ENCODE results near the gene PRDM9.
"Not testable (repeated sequence)": the region's sequence is repeated elsewhere in the genome, so short reads cannot be mapped to it uniquely, and the experiment has no call there.

The PRDM9 gene

GRCh38 chr5:23527216-23527920 is 20.0 kb downstream of the PRDM9 start:
- DNase-seq (ENCODE audit: low read depth in 2 of 3, low spot score in 2 of 3): not testable (repeated sequence)

- no peak for DNase-seq (ENCODE audit: low read depth in 2 of 3, low spot score in 2 of 3)
Observed at GRCh38 chr5:23528677-23529076, 21.3 kb downstream of the PRDM9 start.

GRCh38 chr5:23530571-23530970 is 23.2 kb downstream of the PRDM9 start:
- no peak for DNase-seq (ENCODE audit: low read depth in 2 of 3, low spot score in 2 of 3)

GRCh38 chr5:23571059-23571458 is 63.6 kb downstream of the PRDM9 start:
- DNase-seq (ENCODE audit: low read depth in 2 of 3, low spot score in 2 of 3): no peak
